Measurements from ENCODE around the gene CCDC90B. TPM values are rescaled to one million over a fixed set of nuclear protein-coding genes. Genes with fewer than 3 reads are reported as not detected.

Gene CCDC90B
- total and polyA plus RNA-seq, 10 of the 15 experiments (the other 5 are each of a cell fraction or from before 2014, with no cell fraction given), result 33.2 to 91.5 (median 59.2) TPM

DNA sequence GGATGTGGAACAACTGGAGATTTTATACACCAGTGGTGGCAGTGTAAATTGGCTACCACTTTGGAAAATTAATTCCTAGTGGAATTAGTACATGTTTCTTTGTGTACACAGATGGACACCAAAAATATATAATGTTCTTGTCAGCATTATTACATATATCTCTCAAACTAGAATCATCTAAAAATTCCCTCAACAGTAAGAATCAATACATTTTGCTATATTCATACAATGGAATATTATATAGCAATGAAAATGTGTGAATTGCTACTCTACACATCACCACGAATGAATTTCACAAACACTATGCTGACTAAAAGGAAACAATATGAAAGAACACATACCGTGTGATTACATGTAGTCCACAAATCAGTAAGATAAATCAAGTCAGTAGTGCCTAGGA lies 33.9 kb downstream of the CCDC90B start:
- Histone ChIP-seq H3K4me2 (ENCODE audit: control insufficient read depth, insufficient read depth) (no peak overlapping the region), H3K27me3 (replicated peaks in 1 of 2; ENCODE audit: control insufficient read depth in 2 of 2, insufficient read depth in 2 of 2, low read length in 1 of 2) (no peaks in the 10 kb centered on the region), H3K9ac (ENCODE audit: control insufficient read depth, insufficient read depth, low read length) (no peak overlapping the region), H3K27ac (ENCODE audit: control insufficient read depth, insufficient read depth) (no peak overlapping the region), H3K9me3 (replicated peaks; ENCODE audit: control insufficient read depth, insufficient read depth, low read length) (no peaks in the 10 kb centered on the region), H3K4me1 (ENCODE audit: control insufficient read depth, insufficient read depth, low read length) (peaks cover 12% of the 10 kb centered on the region), H3K4me3 (no peak overlapping the region), H3K36me3 (ENCODE audit: control insufficient read depth in 2 of 2, insufficient read depth in 2 of 2, low read length in 1 of 2) (no peaks in the 10 kb centered on the region), H3K79me2 (ENCODE audit: control insufficient read depth, insufficient read depth, low read length) (no peaks in the 10 kb centered on the region), H2AFZ (ENCODE audit: control insufficient read depth, low read depth, low read length) (no peak overlapping the region), H4K20me1 (ENCODE audit: control insufficient read depth, insufficient read depth) (no peaks in the 10 kb centered on the region)
- TF ChIP-seq, protein P1, sequence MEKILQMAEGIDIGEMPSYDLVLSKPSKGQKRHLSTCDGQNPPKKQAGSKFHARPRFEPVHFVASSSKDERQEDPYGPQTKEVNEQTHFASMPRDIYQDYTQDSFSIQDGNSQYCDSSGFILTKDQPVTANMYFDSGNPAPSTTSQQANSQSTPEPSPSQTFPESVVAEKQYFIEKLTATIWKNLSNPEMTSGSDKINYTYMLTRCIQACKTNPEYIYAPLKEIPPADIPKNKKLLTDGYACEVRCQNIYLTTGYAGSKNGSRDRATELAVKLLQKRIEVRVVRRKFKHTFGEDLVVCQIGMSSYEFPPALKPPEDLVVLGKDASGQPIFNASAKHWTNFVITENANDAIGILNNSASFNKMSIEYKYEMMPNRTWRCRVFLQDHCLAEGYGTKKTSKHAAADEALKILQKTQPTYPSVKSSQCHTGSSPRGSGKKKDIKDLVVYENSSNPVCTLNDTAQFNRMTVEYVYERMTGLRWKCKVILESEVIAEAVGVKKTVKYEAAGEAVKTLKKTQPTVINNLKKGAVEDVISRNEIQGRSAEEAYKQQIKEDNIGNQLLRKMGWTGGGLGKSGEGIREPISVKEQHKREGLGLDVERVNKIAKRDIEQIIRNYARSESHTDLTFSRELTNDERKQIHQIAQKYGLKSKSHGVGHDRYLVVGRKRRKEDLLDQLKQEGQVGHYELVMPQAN (conservative IDR thresholded peaks at IDR 0.05), result no peak
- no peak for TF ChIP-seq CHD2 (IDR thresholded peaks at IDR 0.05; ENCODE audit: borderline replicate concordance, low read depth, low read length)
- TF ChIP-seq, protein P2, sequence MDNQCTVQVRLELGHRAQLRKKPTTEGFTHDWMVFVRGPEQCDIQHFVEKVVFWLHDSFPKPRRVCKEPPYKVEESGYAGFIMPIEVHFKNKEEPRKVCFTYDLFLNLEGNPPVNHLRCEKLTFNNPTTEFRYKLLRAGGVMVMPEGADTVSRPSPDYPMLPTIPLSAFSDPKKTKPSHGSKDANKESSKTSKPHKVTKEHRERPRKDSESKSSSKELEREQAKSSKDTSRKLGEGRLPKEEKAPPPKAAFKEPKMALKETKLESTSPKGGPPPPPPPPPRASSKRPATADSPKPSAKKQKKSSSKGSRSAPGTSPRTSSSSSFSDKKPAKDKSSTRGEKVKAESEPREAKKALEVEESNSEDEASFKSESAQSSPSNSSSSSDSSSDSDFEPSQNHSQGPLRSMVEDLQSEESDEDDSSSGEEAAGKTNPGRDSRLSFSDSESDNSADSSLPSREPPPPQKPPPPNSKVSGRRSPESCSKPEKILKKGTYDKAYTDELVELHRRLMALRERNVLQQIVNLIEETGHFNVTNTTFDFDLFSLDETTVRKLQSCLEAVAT (IDR thresholded peaks at IDR 0.05), result no peak
- TF ChIP-seq, protein P3, sequence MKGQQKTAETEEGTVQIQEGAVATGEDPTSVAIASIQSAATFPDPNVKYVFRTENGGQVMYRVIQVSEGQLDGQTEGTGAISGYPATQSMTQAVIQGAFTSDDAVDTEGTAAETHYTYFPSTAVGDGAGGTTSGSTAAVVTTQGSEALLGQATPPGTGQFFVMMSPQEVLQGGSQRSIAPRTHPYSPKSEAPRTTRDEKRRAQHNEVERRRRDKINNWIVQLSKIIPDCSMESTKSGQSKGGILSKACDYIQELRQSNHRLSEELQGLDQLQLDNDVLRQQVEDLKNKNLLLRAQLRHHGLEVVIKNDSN (IDR thresholded peaks at IDR 0.05; ENCODE audit: borderline replicate concordance, extremely low read length, insufficient read depth, low read depth, low read length), result no peak
- no peak for TF ChIP-seq JUND (IDR thresholded peaks at IDR 0.05; ENCODE audit: low read depth, low read length)
- TF ChIP-seq ZNF24 (IDR thresholded peaks at IDR 0.05), result no peak
- no peak for TF ChIP-seq STAT3 (IDR thresholded peaks at IDR 0.05; ENCODE audit: low read depth, low read length)
- TF ChIP-seq, protein P4, sequence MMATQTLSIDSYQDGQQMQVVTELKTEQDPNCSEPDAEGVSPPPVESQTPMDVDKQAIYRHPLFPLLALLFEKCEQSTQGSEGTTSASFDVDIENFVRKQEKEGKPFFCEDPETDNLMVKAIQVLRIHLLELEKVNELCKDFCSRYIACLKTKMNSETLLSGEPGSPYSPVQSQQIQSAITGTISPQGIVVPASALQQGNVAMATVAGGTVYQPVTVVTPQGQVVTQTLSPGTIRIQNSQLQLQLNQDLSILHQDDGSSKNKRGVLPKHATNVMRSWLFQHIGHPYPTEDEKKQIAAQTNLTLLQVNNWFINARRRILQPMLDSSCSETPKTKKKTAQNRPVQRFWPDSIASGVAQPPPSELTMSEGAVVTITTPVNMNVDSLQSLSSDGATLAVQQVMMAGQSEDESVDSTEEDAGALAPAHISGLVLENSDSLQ (IDR thresholded peaks at IDR 0.05), result no peak
- TF ChIP-seq MEF2B (IDR thresholded peaks at IDR 0.05; ENCODE audit: partially characterized antibody, poor library complexity, severe bottlenecking), result no peak
- TF ChIP-seq PML (IDR thresholded peaks at IDR 0.05; ENCODE audit: low read length), result no peak
- no peak for TF ChIP-seq TARDBP (IDR thresholded peaks at IDR 0.05; ENCODE audit: borderline replicate concordance)
- no peak for TF ChIP-seq TCF7 (IDR thresholded peaks at IDR 0.05; ENCODE audit: borderline replicate concordance)
- TF ChIP-seq, protein P5, sequence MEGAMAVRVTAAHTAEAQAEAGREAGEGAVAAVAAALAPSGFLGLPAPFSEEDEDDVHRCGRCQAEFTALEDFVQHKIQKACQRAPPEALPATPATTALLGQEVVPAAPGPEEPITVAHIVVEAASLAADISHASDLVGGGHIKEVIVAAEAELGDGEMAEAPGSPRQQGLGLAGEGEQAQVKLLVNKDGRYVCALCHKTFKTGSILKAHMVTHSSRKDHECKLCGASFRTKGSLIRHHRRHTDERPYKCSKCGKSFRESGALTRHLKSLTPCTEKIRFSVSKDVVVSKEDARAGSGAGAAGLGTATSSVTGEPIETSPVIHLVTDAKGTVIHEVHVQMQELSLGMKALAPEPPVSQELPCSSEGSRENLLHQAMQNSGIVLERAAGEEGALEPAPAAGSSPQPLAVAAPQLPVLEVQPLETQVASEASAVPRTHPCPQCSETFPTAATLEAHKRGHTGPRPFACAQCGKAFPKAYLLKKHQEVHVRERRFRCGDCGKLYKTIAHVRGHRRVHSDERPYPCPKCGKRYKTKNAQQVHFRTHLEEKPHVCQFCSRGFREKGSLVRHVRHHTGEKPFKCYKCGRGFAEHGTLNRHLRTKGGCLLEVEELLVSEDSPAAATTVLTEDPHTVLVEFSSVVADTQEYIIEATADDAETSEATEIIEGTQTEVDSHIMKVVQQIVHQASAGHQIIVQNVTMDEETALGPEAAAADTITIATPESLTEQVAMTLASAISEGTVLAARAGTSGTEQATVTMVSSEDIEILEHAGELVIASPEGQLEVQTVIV (IDR thresholded peaks at IDR 0.05; ENCODE audit: borderline replicate concordance, partially characterized antibody), result no peak
- TF ChIP-seq RB1 (IDR thresholded peaks at IDR 0.05; ENCODE audit: borderline replicate concordance), result no peak
- no peak for TF ChIP-seq JUNB (IDR thresholded peaks at IDR 0.05)
- no peak for TF ChIP-seq KLF5 (IDR thresholded peaks at IDR 0.05; ENCODE audit: partially characterized antibody)
- no peak for FAIRE-seq
- 100% methylated on average over 2 of the region's 2 CpGs for WGBS (ENCODE audit: insufficient coverage, insufficient replicate concordance, low lambda C conversion rate, missing lambda C conversion rate)
- ChIA-PET POLR2A (no interaction called here), RAD21 (ENCODE audit: unreplicated experiment) (no interaction called here), SMC1A (ENCODE audit: uncharacterized antibody, unreplicated experiment) (interaction anchor here (0.9 to 1.1 kb wide), 2 partner anchors 351 to 385 kb away, joined by 3 to 4 read pairs; partner anchors contain the start of gene DDIAS), CTCF (interaction anchor here (0.8 to 1.3 kb wide), 2 partner anchors 23 to 385 kb away, joined by 3 to 5 read pairs; no protein-coding TSS in a partner anchor)
- in situ Hi-C loops (cut with MboI) (loop anchor here (5.0 kb wide), 1 partner anchor 350 kb away; the partner anchor contains the start of genes DDIAS and PRCP), intact Hi-C loops (cut with micrococcal nuclease; ENCODE audit: unreplicated experiment) (loop anchor here (5.0 kb wide), 1 partner anchor 165 kb away; no protein-coding TSS in a partner anchor)
- ATAC-seq, result no peak
- no peak for DNase-seq (ENCODE audit: low read depth, low spot score)
- no TSS peak for BruUV-seq (replicated peaks)
